GM18505 (cell line): ENCODE results near the gene SARS1.

Source experiments
- ATAC-seq: cut with Tn5 transposase; IDR thresholded peaks from one replicate; pipeline ENCODE4 v1.9.1; 2021; ENCODE audit not compliant: unreplicated experiment
- POLR2A ChIP-seq: IDR thresholded peaks from 4 replicates; pipeline ENCODE4 v1.6.1; 2011; ENCODE audit warnings: borderline replicate concordance; ENCODE audit not compliant: insufficient read depth, insufficient read length; ENCODE audit errors: extremely low read depth

SARS1 gene

DNA sequence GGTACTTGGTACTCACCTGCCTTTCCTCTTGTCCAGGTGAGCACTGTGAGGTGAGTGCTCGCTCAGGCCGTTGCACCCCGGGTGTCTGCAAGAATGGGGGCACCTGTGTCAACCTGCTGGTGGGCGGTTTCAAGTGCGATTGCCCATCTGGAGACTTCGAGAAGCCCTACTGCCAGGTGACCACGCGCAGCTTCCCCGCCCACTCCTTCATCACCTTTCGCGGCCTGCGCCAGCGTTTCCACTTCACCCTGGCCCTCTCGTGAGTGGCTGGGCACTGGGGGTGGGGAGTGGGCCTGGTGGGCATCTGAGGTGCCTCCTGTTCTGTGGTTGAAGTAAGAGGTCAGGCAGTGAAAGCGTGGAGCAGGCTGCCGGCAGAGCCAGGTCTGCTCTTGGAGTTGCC lies 47.3 kb downstream of the SARS1 start:
- no peak for ATAC-seq

GRCh38 chr1:109261578-109261977 lies 47.9 kb downstream of the SARS1 start:
- ATAC-seq: no peak
- no peak for TF ChIP-seq POLR2A

More for the DNA sequence above, 47.3 kb downstream of the SARS1 start:
- no peak for TF ChIP-seq POLR2A

DNA sequence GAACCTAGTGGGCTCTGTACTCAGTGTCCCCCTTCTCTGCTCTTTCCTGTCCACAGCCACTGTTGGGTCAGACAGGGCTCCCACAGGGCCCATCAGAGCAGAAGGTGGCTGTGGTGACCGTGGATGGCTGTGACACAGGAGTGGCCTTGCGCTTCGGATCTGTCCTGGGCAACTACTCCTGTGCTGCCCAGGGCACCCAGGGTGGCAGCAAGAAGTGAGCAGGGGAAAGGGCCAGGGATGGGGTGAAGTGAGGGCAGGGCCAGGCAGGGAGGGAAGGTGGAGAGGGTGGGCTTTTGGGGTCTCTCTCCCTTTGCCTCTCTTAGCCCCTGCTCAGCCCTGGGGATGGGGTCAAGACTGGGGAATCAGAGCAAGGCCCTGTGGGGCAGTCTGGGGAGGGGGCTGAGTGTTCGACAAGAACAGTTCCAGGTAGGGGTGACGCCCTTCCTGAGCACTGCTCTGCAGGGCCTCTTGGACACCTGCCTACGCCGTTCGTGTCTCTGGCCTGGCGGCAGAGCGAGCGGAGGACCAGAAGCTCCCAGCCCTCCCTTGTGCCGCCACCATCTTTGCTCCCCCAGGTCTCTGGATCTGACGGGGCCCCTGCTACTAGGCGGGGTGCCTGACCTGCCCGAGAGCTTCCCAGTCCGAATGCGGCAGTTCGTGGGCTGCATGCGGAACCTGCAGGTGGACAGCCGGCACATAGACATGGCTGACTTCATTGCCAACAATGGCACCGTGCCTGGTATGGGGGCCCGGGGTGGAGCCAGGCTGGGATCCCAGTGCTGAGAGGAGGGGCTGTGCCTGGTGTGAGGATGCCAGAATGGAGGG lies 48.7 kb downstream of the SARS1 start:
- no peak for ATAC-seq
- TF ChIP-seq POLR2A: no peak

DNA sequence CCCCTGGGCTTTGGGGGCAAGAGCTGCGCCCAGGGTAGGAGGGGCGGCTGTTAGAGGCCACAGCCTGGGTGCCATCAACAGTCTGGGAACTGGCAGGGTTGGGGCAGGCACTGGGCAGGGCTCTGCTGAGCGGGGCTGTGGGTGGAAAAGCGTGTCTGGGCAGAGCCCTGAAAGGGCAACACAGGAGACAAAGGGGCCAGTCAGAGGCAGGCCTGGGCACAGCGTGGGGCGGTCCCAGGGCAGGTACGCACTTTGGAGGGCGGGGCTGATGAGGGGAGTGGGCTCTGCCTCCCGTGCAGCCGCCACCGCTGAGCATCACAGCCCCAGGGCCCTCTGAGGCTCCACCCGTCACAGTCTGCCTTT lies 49.5 kb downstream of the SARS1 start:
- no peak for ATAC-seq

DNA sequence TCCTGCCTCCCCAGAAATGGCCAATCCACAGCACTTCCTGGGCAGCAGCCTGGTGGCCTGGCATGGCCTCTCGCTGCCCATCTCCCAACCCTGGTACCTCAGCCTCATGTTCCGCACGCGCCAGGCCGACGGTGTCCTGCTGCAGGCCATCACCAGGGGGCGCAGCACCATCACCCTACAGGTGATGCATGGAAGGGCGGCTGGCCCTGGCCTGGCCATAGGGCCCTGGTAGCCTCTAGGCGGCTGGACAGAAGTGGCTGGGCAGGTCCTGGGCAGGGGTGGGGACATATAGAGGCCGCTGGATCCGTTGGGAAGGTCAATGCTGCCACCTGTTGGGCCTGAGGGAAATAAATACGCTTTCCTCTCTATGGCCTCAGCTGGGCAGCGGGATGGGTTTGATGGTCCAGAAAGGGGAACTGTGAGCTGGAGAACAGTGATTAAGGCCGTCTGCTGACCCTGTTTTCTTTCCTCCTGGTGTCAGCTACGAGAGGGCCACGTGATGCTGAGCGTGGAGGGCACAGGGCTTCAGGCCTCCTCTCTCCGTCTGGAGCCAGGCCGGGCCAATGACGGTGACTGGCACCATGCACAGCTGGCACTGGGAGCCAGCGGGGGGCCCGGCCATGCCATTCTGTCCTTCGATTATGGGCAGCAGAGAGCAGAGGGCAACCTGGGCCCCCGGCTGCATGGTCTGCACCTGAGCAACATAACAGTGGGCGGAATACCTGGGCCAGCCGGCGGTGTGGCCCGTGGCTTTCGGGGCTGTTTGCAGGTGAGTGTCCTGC lies 50.1 kb downstream of the SARS1 start:
- no peak for ATAC-seq
- no peak for TF ChIP-seq POLR2A

More for the DNA sequence above, 49.5 kb downstream of the SARS1 start:
- TF ChIP-seq POLR2A: no peak

DNA sequence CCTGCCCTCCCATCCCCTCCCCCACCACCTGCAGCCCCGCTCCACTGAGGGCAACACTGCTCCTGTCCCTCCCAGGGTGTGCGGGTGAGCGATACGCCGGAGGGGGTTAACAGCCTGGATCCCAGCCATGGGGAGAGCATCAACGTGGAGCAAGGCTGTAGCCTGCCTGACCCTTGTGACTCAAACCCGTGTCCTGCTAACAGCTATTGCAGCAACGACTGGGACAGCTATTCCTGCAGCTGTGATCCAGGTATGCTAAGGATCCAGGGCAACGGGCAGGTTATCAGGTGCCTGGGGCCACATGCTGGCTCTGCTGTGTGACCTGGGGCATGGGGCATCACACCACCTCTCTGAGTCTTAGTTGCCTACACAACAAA lies 50.6 kb downstream of the SARS1 start:
- no peak for TF ChIP-seq POLR2A
- no peak for ATAC-seq

GRCh38 chr1:109265016-109265415 lies 51.3 kb downstream of the SARS1 start:
- no peak for ATAC-seq
- no peak for TF ChIP-seq POLR2A

DNA sequence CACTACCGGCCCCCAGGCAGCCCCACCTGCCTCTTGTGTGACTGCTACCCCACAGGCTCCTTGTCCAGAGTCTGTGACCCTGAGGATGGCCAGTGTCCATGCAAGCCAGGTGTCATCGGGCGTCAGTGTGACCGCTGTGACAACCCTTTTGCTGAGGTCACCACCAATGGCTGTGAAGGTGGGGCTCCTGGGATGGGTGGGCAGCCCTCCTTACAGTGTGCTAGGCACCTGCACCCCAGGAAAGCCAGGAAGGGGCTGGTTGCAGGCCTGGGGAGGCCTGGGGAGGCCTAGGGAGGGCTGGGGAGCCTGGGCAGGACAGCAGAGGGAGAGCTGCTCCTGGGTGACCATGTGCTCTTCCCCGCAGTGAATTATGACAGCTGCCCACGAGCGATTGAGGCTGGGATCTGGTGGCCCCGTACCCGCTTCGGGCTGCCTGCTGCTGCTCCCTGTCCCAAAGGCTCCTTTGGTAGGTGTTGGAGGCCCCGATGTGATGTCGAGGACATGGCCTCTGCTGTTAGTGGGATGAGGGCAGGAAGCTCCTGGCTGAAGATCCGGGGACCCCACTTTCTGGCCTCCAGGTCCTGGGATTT lies 52.1 kb downstream of the SARS1 start:
- TF ChIP-seq POLR2A: no peak
- ATAC-seq: no peak

DNA sequence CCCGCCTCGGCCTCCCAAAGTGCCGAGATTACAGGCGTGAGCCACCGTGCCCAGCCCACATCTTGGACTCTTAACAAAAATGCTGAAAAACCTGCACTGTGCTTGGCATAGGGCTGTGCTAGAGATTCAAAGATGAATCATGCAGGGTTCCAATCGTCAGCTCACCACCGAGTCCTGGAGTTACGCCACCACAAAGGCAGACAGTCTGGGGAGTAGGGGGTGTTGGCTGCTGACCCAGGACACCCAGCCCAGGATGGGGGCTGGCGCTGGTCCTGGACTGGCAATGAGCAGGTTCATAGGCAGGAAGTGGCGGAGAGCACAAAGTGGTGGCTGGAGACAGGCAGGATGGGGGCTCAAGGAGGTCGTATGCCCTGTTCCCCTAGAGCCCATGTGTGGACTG lies 53.2 kb downstream of the SARS1 start:
- no peak for ATAC-seq
- no peak for TF ChIP-seq POLR2A

GRCh38 chr1:109267743-109268300 lies 54.1 kb downstream of the SARS1 start:
- TF ChIP-seq POLR2A: no peak
- no peak for ATAC-seq

DNA sequence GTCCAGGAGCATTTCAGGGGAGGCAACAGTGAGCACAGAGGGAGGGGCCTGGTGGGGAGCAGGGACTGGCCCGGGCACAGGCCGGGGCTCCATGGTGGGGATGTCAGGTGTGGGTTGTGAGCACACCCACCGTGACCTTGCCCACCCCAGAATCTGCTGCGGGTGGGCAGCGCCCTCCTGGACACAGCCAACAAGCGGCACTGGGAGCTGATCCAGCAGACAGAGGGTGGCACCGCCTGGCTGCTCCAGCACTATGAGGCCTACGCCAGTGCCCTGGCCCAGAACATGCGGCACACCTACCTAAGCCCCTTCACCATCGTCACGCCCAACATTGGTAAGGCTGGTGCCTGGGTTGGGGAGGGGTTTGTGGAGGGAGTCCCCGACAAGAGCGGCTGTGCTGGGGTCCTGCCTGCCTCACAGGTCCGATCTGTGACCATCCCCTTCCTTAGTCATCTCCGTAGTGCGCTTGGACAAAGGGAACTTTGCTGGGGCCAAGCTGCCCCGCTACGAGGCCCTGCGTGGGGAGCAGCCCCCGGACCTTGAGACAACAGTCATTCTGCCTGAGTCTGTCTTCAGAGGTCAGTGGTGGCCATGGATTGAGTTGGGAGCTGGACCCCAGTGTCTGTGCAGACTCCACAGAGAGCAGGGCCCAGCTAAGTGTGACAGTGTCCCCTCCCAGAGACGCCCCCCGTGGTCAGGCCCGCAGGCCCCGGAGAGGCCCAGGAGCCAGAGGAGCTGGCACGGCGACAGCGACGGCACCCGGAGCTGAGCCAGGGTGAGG lies 54.9 kb downstream of the SARS1 start:
- TF ChIP-seq POLR2A: no peak
- no peak for ATAC-seq

DNA sequence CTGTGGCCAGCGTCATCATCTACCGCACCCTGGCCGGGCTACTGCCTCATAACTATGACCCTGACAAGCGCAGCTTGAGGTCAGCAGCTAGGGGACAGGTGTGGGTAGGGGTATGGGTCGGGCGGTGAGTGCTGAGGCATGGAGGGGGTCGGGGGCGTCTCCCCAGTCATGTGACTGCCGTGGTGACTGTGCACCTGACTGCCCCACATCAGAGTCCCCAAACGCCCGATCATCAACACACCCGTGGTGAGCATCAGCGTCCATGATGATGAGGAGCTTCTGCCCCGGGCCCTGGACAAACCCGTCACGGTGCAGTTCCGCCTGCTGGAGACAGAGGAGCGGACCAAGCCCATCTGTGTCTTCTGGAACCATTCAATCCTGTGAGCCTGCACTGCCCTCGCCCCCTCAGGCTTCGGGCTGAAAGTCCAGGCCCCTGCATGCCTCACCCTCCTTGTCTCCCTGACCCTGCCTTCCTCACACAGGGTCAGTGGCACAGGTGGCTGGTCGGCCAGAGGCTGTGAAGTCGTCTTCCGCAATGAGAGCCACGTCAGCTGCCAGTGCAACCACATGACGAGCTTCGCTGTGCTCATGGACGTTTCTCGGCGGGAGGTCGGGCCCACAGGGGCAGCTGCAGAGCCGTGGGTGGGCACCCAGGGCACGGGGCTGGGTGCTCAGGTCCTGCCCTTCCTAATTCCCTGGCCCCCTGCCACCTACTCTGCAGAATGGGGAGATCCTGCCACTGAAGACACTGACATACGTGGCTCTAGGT lies 55.7 kb downstream of the SARS1 start:
- no peak for TF ChIP-seq POLR2A
- no peak for ATAC-seq
